Chondrocyte (in vitro differentiated cells): Measurements from ENCODE around the gene SASH1. TPM values are rescaled to one million over a fixed set of nuclear protein-coding genes. Genes with fewer than 3 reads are reported as not detected.

ENCODE experiments used
- DNase-seq: peaks from one replicate; pipeline ENCODE4 v3.0.0; 2021; ENCODE audit warnings: mixed read lengths, low spot score
- H3K27ac Mint-ChIP-seq: one replicate; pipeline ENCODE4 v1.8.0; 2021; ENCODE audit warnings: mild to moderate bottlenecking, moderate library complexity, mixed read lengths; ENCODE audit not compliant: unreplicated experiment
- H3K27me3 Mint-ChIP-seq: 2 replicates; pipeline ENCODE4 v1.8.0; 2021; ENCODE audit warnings: low read depth, mixed read lengths
- H3K36me3 Mint-ChIP-seq: 2 replicates; pipeline ENCODE4 v1.8.0; 2021; ENCODE audit warnings: low read depth, mixed read lengths
- H3K4me1 Mint-ChIP-seq: 2 replicates; pipeline ENCODE4 v1.8.0; 2021; ENCODE audit warnings: low read depth, mild to moderate bottlenecking, mixed read lengths
- H3K4me3 Mint-ChIP-seq: one replicate; pipeline ENCODE4 v1.8.0; 2021; ENCODE audit warnings: mild to moderate bottlenecking, moderate library complexity, mixed read lengths; ENCODE audit not compliant: unreplicated experiment
- H3K9me3 Mint-ChIP-seq: 2 replicates; pipeline ENCODE4 v1.8.0; 2021; ENCODE audit warnings: low read depth, mixed read lengths
- CTCF ChIP-seq: fragments of 200-600 bp; sonication (generic); IDR thresholded peaks from 2 replicates; pipeline ENCODE4 v1.5.0; 2021; ENCODE audit warnings: antibody characterized with exemption, mild to moderate bottlenecking, moderate library complexity
- total RNA-seq: library from RNA; stranded (reverse); gene quantifications from 3 replicates; pipeline ENCODE4 v1.2.1, GENCODE V29; 2021

Gene SASH1
- total RNA-seq, 1 donor from 2014 or later: 82.9 TPM

GRCh38 chr6:148401571-148401970 lies 58.9 kb downstream of the SASH1 start:
- no peak overlapping the region for H3K4me3 Mint-ChIP-seq
- H3K36me3 Mint-ChIP-seq: peaks cover 7% of the 10 kb centered on the region
- H3K27ac Mint-ChIP-seq: no peak overlapping the region
- no peaks in the 10 kb centered on the region for H3K9me3 Mint-ChIP-seq
- DNase-seq: no peak
- H3K27me3 Mint-ChIP-seq: no peaks in the 10 kb centered on the region
- no peak for TF ChIP-seq CTCF
- peaks cover 27% of the 10 kb centered on the region for H3K4me1 Mint-ChIP-seq

DNA sequence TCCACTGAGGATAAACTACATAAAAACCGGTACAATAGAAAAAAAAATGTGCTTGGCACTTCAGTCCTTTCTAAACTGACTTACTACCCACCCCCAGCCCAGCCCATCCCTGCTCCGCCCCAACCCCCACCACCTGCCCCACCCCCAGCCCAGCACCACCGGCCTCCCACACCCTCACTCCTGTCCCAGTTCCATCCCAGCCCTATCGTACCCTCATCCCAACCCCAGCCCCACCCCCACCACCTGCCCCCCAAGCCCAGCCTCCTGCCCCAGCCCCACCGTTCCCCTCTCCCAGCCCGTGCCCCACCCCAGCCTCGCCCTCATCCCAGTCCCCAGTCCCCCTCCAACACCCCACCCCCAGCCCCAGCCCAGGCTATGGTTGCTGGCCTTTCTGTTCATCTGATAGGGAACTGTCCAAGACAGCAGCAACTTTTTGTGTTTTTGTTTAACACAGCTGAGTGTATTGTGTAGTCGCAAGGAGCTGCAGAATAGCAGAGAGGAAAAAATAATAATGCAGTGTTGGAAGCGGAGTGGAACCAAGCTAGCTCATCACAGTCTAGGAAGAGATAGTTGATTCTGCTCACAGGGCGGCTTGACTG lies 61.9 kb downstream of the SASH1 start:
- Mint-ChIP-seq H3K4me3 (no peak overlapping the region), H3K27me3 (no peaks in the 10 kb centered on the region), H3K4me1 (peaks cover 34% of the 10 kb centered on the region), H3K9me3 (peaks cover 2% of the 10 kb centered on the region), H3K27ac (no peak overlapping the region), H3K36me3 (peaks cover 3% of the 10 kb centered on the region)
- no peak for TF ChIP-seq CTCF
- DNase-seq: no peak

GRCh38 chr6:148405894-148406293 lies 63.3 kb downstream of the SASH1 start:
- peak overlapping the region; percentile 34 for H3K27ac Mint-ChIP-seq
- H3K9me3 Mint-ChIP-seq: peaks cover 2% of the 10 kb centered on the region
- no peaks in the 10 kb centered on the region for H3K27me3 Mint-ChIP-seq
- no peak for DNase-seq
- TF ChIP-seq CTCF: no peak
- peaks cover 3% of the 10 kb centered on the region for H3K36me3 Mint-ChIP-seq
- peaks cover 34% of the 10 kb centered on the region for H3K4me1 Mint-ChIP-seq
- no peak overlapping the region for H3K4me3 Mint-ChIP-seq

GRCh38 chr6:148406579-148407371 lies 64.1 kb downstream of the SASH1 start:
- Mint-ChIP-seq H3K27ac (peak overlapping the region; percentile 91), H3K36me3 (peaks cover 3% of the 10 kb centered on the region), H3K4me1 (peaks cover 31% of the 10 kb centered on the region), H3K4me3 (no peak overlapping the region), H3K9me3 (peaks cover 2% of the 10 kb centered on the region), H3K27me3 (no peaks in the 10 kb centered on the region)
- no peak for TF ChIP-seq CTCF
- DNase-seq: no peak

GRCh38 chr6:148407372-148407771 lies 64.7 kb downstream of the SASH1 start:
- peaks cover 2% of the 10 kb centered on the region for H3K9me3 Mint-ChIP-seq
- no peak for DNase-seq
- peaks cover 31% of the 10 kb centered on the region for H3K4me1 Mint-ChIP-seq
- H3K4me3 Mint-ChIP-seq: no peak overlapping the region
- H3K36me3 Mint-ChIP-seq: peaks cover 2% of the 10 kb centered on the region
- TF ChIP-seq CTCF: no peak
- H3K27ac Mint-ChIP-seq: peak overlapping the region; percentile 91
- H3K27me3 Mint-ChIP-seq: no peaks in the 10 kb centered on the region
